ENCODE results near the gene DMPK.

Gene DMPK

GRCh38 chr19:45766296-45766868 lies 15.9 kb downstream of the DMPK start:
- Histone ChIP-seq H3K27ac (ENCODE audit: low read length, poor library complexity, severe bottlenecking) (peak overlapping the region; percentile 44), H3K18ac (ENCODE audit: low read depth in 1 of 2, low read length in 2 of 2) (peak overlapping the region; percentile 85 to 88), H2BK15ac (ENCODE audit: low read depth, poor library complexity, severe bottlenecking) (peak overlapping the region; percentile 33), H3K14ac (ENCODE audit: low read length in 2 of 2) (peak overlapping the region; percentile 49 to 86), H3K9ac (ENCODE audit: low read length) (peak overlapping the region; percentile 95), H4K91ac (ENCODE audit: low read length) (peak overlapping the region; percentile 89), H3K4me1 (ENCODE audit: control insufficient read depth, insufficient read depth, low read depth, low read length) (peaks cover 49% of the 10 kb centered on the region), H3K4me3 (ENCODE audit: insufficient read depth in 1 of 2, low read depth in 1 of 2, low read length in 2 of 2) (peak overlapping the region in 1 of 2 experiments; percentile 89), H2BK12ac (ENCODE audit: low read length in 2 of 2) (peak overlapping the region; percentile 30 to 86), H3K9me3 (ENCODE audit: control insufficient read depth, low read length) (no peaks in the 10 kb centered on the region), H4K8ac (ENCODE audit: low read length) (peak overlapping the region; percentile 95), H2BK5ac (ENCODE audit: low read depth, low read length, poor library complexity, severe bottlenecking) (peak overlapping the region; percentile 11), H3K79me1 (replicated peaks; ENCODE audit: low read length, poor library complexity, severe bottlenecking) (peaks cover 14% of the 10 kb centered on the region), H3K23ac (ENCODE audit: low read length in 2 of 2) (peak overlapping the region in 1 of 2 experiments; percentile 61), H2BK120ac (ENCODE audit: low read depth, low read length) (peak overlapping the region; percentile 90), H3K4me2 (ENCODE audit: low read length, poor library complexity, severe bottlenecking) (peak overlapping the region; percentile 79), H2AFZ (ENCODE audit: low read depth, low read length) (no peak overlapping the region), H3K4ac (ENCODE audit: low read depth in 1 of 2, low read length in 2 of 2) (peak overlapping the region; percentile 92 to 96), H3K27me3 (ENCODE audit: control insufficient read depth in 1 of 2, insufficient read depth in 1 of 2, low read length in 2 of 2) (peaks cover 4 to 17% of the 10 kb centered on the region in 2 experiments), H2AK5ac (ENCODE audit: low read length, severe bottlenecking) (peak overlapping the region; percentile 61), H3K36me3 (ENCODE audit: control insufficient read depth in 1 of 2, insufficient read depth in 2 of 2, low read depth in 1 of 2, low read length in 2 of 2) (peaks cover 9 to 27% of the 10 kb centered on the region in 2 experiments)
- 88% methylated on average over 17 of the region's 17 CpGs for WGBS
- no peak for DNase-seq

- peaks cover 44% of the 10 kb centered on the region for H3K4me1 ChIP-seq (ENCODE audit: control insufficient read depth, insufficient read depth, low read depth, low read length)
- H2AK5ac ChIP-seq (ENCODE audit: low read length, severe bottlenecking), result no peak overlapping the region
- no peak overlapping the region for H3K23ac ChIP-seq (ENCODE audit: low read length in 2 of 2)
- no peak overlapping the region for H2AFZ ChIP-seq (ENCODE audit: low read depth, low read length)
- peak overlapping the region; percentile 52 for H4K91ac ChIP-seq (ENCODE audit: low read length)
- no peak overlapping the region for H3K4me2 ChIP-seq (ENCODE audit: low read length, poor library complexity, severe bottlenecking)
- peaks cover 14% of the 10 kb centered on the region for H3K79me1 ChIP-seq (replicated peaks; ENCODE audit: low read length, poor library complexity, severe bottlenecking)
- peak overlapping the region; percentile 30 to 70 for H2BK12ac ChIP-seq (ENCODE audit: low read length in 2 of 2)
- no peak overlapping the region for H3K27ac ChIP-seq (ENCODE audit: low read length, poor library complexity, severe bottlenecking)
- H3K9ac ChIP-seq (ENCODE audit: low read length), result peak overlapping the region; percentile 95
- peak overlapping the region; percentile 60 for H4K8ac ChIP-seq (ENCODE audit: low read length)
- peak overlapping the region in 1 of 2 experiments; percentile 53 for H3K14ac ChIP-seq (ENCODE audit: low read length in 2 of 2)
- H3K9me3 ChIP-seq (ENCODE audit: control insufficient read depth, low read length), result no peaks in the 10 kb centered on the region
- peaks cover 4 to 17% of the 10 kb centered on the region in 2 experiments for H3K27me3 ChIP-seq (ENCODE audit: control insufficient read depth in 1 of 2, insufficient read depth in 1 of 2, low read length in 2 of 2)
- 90% methylated on average over 23 of the region's 23 CpGs for WGBS
- no peak overlapping the region for H2BK120ac ChIP-seq (ENCODE audit: low read depth, low read length)
- peak overlapping the region; percentile 7 to 89 for H3K4me3 ChIP-seq (ENCODE audit: insufficient read depth in 1 of 2, low read depth in 1 of 2, low read length in 2 of 2)
- peak overlapping the region in 1 of 2 experiments; percentile 18 for H3K18ac ChIP-seq (ENCODE audit: low read depth in 1 of 2, low read length in 2 of 2)
- peaks cover 4 to 21% of the 10 kb centered on the region in 2 experiments for H3K36me3 ChIP-seq (ENCODE audit: control insufficient read depth in 1 of 2, insufficient read depth in 2 of 2, low read depth in 1 of 2, low read length in 2 of 2)
- no peak overlapping the region for H2BK15ac ChIP-seq (ENCODE audit: low read depth, poor library complexity, severe bottlenecking)
- H3K4ac ChIP-seq (ENCODE audit: low read depth in 1 of 2, low read length in 2 of 2), result peak overlapping the region in 1 of 2 experiments; percentile 48
- no peak for DNase-seq
- H2BK5ac ChIP-seq (ENCODE audit: low read depth, low read length, poor library complexity, severe bottlenecking), result no peak overlapping the region
Observed at GRCh38 chr19:45765702-45766295, 16.5 kb downstream of the DMPK start.

- peaks cover 4 to 20% of the 10 kb centered on the region in 2 experiments for H3K36me3 ChIP-seq (ENCODE audit: control insufficient read depth in 1 of 2, insufficient read depth in 2 of 2, low read depth in 1 of 2, low read length in 2 of 2)
- no peak overlapping the region for H2BK120ac ChIP-seq (ENCODE audit: low read depth, low read length)
- no peak overlapping the region for H3K4me2 ChIP-seq (ENCODE audit: low read length, poor library complexity, severe bottlenecking)
- no peak overlapping the region for H2AFZ ChIP-seq (ENCODE audit: low read depth, low read length)
- H3K14ac ChIP-seq (ENCODE audit: low read length in 2 of 2), result peak overlapping the region in 1 of 2 experiments; percentile 15
- peak overlapping the region in 1 of 2 experiments; percentile 74 for H3K23ac ChIP-seq (ENCODE audit: low read length in 2 of 2)
- H2AK5ac ChIP-seq (ENCODE audit: low read length, severe bottlenecking), result no peak overlapping the region
- H3K79me1 ChIP-seq (replicated peaks; ENCODE audit: low read length, poor library complexity, severe bottlenecking), result peaks cover 14% of the 10 kb centered on the region
- H2BK12ac ChIP-seq (ENCODE audit: low read length in 2 of 2), result peak overlapping the region in 1 of 2 experiments; percentile 70
- H3K18ac ChIP-seq (ENCODE audit: low read depth in 1 of 2, low read length in 2 of 2), result peak overlapping the region in 1 of 2 experiments; percentile 18
- H4K91ac ChIP-seq (ENCODE audit: low read length), result peak overlapping the region; percentile 28
- peak overlapping the region in 1 of 2 experiments; percentile 73 for H3K4ac ChIP-seq (ENCODE audit: low read depth in 1 of 2, low read length in 2 of 2)
- no peak overlapping the region for H3K27ac ChIP-seq (ENCODE audit: low read length, poor library complexity, severe bottlenecking)
- peaks cover 4 to 17% of the 10 kb centered on the region in 2 experiments for H3K27me3 ChIP-seq (ENCODE audit: control insufficient read depth in 1 of 2, insufficient read depth in 1 of 2, low read length in 2 of 2)
- H3K9ac ChIP-seq (ENCODE audit: low read length), result no peak overlapping the region
- DNase-seq, result no peak
- H2BK15ac ChIP-seq (ENCODE audit: low read depth, poor library complexity, severe bottlenecking), result no peak overlapping the region
- no peak overlapping the region for H2BK5ac ChIP-seq (ENCODE audit: low read depth, low read length, poor library complexity, severe bottlenecking)
- peaks cover 39% of the 10 kb centered on the region for H3K4me1 ChIP-seq (ENCODE audit: control insufficient read depth, insufficient read depth, low read depth, low read length)
- H3K9me3 ChIP-seq (ENCODE audit: control insufficient read depth, low read length), result no peaks in the 10 kb centered on the region
- WGBS, result 51% methylated on average over 21 of the region's 21 CpGs
- H3K4me3 ChIP-seq (ENCODE audit: insufficient read depth in 1 of 2, low read depth in 1 of 2, low read length in 2 of 2), result no peak overlapping the region
- H4K8ac ChIP-seq (ENCODE audit: low read length), result peak overlapping the region; percentile 55
Observed at GRCh38 chr19:45764945-45765701, 17.2 kb downstream of the DMPK start.

GRCh38 chr19:45764475-45764874 lies 17.8 kb downstream of the DMPK start:
- H2BK120ac ChIP-seq (ENCODE audit: low read depth, low read length), result no peak overlapping the region
- peak overlapping the region in 1 of 2 experiments; percentile 30 for H3K18ac ChIP-seq (ENCODE audit: low read depth in 1 of 2, low read length in 2 of 2)
- H3K27ac ChIP-seq (ENCODE audit: low read length, poor library complexity, severe bottlenecking), result no peak overlapping the region
- H4K91ac ChIP-seq (ENCODE audit: low read length), result no peak overlapping the region
- H3K14ac ChIP-seq (ENCODE audit: low read length in 2 of 2), result no peak overlapping the region
- no peak for DNase-seq
- H2BK15ac ChIP-seq (ENCODE audit: low read depth, poor library complexity, severe bottlenecking), result no peak overlapping the region
- H3K23ac ChIP-seq (ENCODE audit: low read length in 2 of 2), result no peak overlapping the region
- peak overlapping the region; percentile 43 for H3K9ac ChIP-seq (ENCODE audit: low read length)
- no peak overlapping the region for H3K4me2 ChIP-seq (ENCODE audit: low read length, poor library complexity, severe bottlenecking)
- H2BK5ac ChIP-seq (ENCODE audit: low read depth, low read length, poor library complexity, severe bottlenecking), result no peak overlapping the region
- H3K4me3 ChIP-seq (ENCODE audit: insufficient read depth in 1 of 2, low read depth in 1 of 2, low read length in 2 of 2), result no peak overlapping the region
- H3K4me1 ChIP-seq (ENCODE audit: control insufficient read depth, insufficient read depth, low read depth, low read length), result peaks cover 37% of the 10 kb centered on the region
- H3K79me1 ChIP-seq (replicated peaks; ENCODE audit: low read length, poor library complexity, severe bottlenecking), result peaks cover 14% of the 10 kb centered on the region
- H3K9me3 ChIP-seq (ENCODE audit: control insufficient read depth, low read length), result no peaks in the 10 kb centered on the region
- H2AK5ac ChIP-seq (ENCODE audit: low read length, severe bottlenecking), result no peak overlapping the region
- peaks cover 4 to 17% of the 10 kb centered on the region in 2 experiments for H3K36me3 ChIP-seq (ENCODE audit: control insufficient read depth in 1 of 2, insufficient read depth in 2 of 2, low read depth in 1 of 2, low read length in 2 of 2)
- H2BK12ac ChIP-seq (ENCODE audit: low read length in 2 of 2), result peak overlapping the region in 1 of 2 experiments; percentile 63
- H3K27me3 ChIP-seq (ENCODE audit: control insufficient read depth in 1 of 2, insufficient read depth in 1 of 2, low read length in 2 of 2), result peaks cover 4 to 17% of the 10 kb centered on the region in 2 experiments
- WGBS, result 70% methylated on average over 6 of the region's 6 CpGs
- H3K4ac ChIP-seq (ENCODE audit: low read depth in 1 of 2, low read length in 2 of 2), result no peak overlapping the region
- H2AFZ ChIP-seq (ENCODE audit: low read depth, low read length), result no peak overlapping the region
- peak overlapping the region; percentile 50 for H4K8ac ChIP-seq (ENCODE audit: low read length)

All from mesenchymal stem cell (in vitro differentiated cells and primary cell).